ENCODE data around the gene ZG16B.
A peak's percentile ranks its signal among the peaks of the same experiment; 100 is the strongest.

ZG16B gene

DNA sequence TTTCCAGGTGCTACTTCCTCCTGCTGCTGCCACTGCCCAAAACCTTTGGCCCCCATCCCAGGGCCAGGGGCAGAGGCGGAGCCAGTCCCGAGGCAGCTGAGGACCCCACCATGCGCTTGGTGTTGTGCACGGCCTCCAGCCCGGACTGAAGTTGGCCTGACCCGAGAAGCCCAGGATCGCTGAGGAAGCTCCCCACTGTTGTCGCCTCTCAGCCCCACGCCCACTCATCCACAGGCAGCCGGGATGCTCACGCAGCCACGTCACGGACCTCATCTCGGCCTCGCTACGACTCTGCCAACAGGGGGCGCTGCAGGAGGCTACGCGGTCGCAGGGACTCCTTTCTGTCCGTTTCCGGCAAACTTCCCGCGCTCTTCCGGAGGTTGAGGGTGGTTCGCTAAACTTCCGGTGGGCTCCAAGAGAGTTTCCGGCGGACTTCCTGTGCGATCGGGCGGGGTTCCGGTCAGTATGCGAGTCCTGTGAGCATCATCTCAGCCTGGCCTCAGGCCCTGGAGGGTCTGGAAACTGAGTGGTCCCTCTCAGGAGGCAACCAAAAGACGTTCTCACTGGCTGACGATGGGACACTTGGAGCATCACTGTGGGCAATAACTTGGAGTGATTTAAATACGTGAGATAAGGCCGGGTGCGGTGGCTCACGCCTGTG is 12.4 kb downstream of the ZG16B start:
- peak; percentile 39 to 53 for DNase-seq (ENCODE audit: extremely low read depth in 1 of 2, low read depth in 1 of 2)

- DNase-seq (ENCODE audit: extremely low read depth in 1 of 2, low read depth in 1 of 2) = no peak
Measured at GRCh38 chr16:2843526-2843925, 13.4 kb downstream of the ZG16B start.

DNA sequence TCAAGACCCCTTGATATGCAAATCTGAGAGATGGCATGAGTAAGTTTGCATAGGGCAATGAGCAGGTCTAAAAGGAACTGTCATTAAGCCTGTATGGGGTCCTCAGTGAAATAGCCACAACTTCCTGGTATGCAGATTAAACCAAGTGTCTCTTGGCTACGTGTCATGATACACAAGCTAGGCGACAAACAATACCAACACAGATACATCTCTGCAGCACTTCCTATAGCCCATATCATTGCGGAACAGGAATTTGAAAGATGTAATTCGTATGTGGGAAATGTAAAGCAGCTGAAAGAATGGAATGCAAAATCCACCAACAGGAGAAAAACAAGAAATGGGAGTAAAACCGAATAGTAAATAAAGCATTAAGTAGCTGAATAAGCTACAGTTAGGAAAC is 15.0 kb downstream of the ZG16B start:
- no peak for DNase-seq (ENCODE audit: extremely low read depth in 1 of 2, low read depth in 1 of 2)

DNA sequence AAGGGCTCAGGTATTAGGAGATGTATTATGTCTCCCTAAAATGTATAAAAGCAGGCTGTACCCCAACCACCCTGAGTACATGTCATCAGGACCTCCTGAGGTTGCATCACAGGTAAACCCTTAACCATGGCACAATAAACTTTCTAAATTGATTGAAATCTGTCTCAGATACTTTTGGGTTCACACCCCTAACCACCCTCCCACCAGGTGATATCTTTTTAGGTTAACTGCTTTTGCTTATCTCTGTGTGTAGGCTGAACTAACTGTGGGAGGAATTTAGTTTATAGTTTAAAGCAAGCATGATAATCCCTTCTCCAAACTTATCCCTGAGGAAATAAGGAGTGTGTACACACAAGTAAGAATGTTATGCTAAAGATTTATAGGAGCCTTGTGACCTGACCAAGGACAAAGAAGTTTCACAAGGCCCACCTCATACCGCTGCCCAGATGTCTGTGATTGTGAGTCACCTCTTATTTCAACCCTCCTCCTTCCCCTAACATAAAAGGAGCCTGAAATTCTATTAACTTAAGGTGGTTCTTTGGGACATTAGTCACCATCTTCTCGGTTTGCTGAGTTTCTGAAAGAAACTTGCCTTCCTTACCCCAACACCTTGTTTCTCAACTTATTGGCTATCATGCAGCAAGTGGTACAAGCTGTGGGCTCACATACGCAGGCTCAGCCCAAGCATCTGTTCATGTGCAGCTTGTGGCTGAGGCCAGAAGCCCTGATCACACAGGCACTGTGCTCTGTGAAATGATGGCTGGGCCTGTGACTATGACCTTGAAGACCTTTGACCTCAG is 16.6 kb downstream of the ZG16B start:
- DNase-seq (ENCODE audit: extremely low read depth in 1 of 2, low read depth in 1 of 2) = no peak

- DNase-seq (ENCODE audit: extremely low read depth in 1 of 2, low read depth in 1 of 2) = no peak
Measured at GRCh38 chr16:2848933-2849725, 19.0 kb downstream of the ZG16B start.

GRCh38 chr16:2852003-2852730 is 22.1 kb downstream of the ZG16B start:
- DNase-seq (ENCODE audit: extremely low read depth in 1 of 2, low read depth in 1 of 2) = no peak

GRCh38 chr16:2852731-2853507 is 22.8 kb downstream of the ZG16B start:
- DNase-seq (ENCODE audit: extremely low read depth in 1 of 2, low read depth in 1 of 2) = no peak

DNA sequence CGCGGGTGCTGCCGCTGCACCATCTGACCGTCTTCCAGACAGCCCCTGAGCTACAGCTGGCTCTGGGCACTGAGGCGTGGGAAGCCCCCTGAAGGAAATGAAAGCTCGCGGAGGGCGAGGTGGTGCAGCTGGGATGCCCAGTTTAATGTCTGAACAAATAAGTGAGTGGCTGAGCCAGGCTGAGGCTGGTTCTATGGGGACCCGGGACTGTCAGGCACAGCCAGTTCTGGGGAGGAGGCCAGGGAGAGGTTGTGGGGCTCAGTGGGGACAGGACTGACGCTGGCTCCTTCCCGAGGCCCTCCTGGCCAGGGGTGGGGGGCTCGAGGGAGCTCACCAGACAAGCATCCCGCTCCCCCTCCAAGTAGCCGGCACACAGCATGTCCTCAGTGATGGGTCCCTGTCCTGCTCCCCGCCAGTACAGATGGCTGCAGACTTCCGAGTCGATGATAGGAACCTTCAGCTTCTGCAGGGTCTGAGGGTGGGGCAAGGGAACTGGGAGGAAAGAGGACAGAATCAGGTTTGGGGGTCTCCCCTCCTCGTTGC is 23.5 kb downstream of the ZG16B start:
- no peak for DNase-seq (ENCODE audit: extremely low read depth in 1 of 2, low read depth in 1 of 2)

DNA sequence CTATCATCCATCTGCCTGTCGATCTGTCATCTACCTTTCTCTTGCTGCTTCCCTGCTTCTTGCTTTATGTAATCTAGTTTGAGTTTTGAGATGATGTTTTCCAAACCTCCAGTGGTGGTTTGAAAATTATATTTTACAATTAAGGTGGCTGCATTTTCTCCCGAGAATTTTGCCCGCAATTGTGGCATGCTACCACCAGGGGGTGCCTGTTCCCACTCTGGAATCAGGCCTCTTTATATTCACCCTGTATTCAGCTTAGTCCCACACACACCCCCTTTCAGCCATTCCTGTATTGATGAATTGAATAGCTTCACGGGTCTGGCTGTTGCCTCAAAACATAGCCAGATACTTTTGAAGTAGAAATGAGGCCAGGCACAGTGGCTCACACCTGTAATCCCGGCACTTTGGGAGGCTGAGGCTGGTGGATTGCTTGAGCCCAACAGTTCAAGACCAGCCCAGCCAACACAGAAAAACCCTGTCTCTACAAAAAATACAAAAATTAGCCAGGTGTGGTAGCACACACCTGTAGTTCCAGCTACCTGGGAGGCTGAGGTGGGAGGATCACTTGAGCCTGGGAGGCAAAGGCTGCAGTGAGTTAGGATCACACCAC is 24.7 kb downstream of the ZG16B start:
- no peak for DNase-seq (ENCODE audit: extremely low read depth in 1 of 2, low read depth in 1 of 2)

GRCh38 chr16:2855536-2855935 is 25.4 kb downstream of the ZG16B start:
- DNase-seq (ENCODE audit: extremely low read depth in 1 of 2, low read depth in 1 of 2) = no peak

GRCh38 chr16:2856061-2856670 is 26.1 kb downstream of the ZG16B start:
- DNase-seq (ENCODE audit: extremely low read depth in 1 of 2, low read depth in 1 of 2) = no peak

DNA sequence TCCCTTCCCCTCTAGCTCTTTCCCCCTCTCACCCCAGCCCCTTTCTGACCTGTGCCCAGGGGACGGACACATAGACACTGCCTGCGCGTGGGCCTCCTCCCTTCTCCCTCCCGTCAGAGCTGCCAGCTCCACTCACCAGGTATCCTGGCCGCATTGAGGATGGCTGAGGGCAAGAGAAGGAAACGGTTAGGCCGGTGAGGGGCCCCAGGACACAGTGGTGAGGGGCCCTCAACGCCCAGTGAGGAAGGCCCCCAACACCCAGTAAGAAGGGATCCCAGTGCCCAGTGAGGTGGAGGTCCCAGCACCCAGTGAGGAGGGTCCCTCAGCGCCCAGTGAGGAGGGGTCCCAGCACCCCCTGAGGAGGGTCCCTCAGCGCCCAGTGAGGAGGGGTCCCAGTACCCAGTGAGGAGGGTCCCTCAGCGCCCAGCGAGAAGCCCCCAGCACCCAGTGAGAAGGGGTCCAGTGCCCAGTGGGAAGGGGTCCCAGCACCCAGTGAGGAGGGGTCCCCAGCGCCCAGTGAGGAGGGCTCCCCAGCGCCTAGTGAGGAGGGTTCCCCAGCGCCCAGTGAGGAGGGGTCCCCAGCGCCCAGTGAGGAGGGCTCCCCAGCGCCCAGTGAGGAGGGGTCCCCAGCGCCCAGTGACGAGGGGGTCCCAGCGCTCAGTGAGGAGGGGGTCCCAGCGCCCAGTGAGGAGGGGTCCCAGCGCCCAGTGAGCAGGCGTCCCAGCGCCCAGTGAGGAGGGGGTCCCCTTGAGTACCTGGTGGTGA is 26.8 kb downstream of the ZG16B start:
- no peak for DNase-seq (ENCODE audit: extremely low read depth in 1 of 2, low read depth in 1 of 2)

DNA sequence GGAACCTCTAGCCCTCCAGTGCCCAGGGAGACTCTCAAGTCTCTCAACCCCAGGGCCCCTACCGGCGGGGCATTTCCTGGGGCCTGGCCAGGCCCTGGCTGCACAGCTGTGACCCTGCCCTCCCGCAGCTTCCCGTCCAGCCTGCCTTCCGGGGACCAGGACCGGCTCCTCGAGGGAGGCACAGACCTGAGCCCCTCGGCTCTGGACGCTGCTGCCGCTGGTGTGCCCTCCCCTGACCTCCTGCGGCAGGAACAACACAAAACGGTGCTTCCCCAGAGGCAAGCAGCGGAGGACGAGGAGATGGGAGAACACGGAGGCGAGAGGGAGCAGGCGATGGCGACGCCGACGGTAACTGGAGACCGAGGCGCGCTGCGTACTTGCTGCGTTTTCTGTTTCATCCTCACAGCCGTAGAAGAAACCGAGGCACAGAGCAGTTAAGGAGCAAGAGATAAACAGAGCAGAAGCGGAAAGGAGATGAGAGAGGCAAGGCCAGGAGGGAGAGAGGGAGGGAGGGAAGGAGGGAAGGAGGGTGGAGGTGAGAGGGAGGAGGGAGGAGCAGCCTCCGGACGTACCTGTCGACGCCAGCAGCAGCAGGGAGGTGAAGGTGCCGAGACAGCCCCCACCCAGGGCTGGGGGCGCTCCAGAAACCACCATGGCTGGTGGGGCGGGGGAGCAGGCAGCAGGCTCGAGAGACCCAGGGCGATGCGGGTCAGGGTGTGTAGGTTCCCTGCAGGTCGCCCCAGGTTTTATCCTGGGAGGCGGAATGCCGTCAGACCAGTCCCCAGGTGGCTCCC is 27.5 kb downstream of the ZG16B start, which contains the start of gene PRSS22:
Gene PRSS22, minus strand, starts transcription at position 720 of the 794 bp plus-strand sequence. Its CDS starts 66 bp downstream, at position 654.
- no peak for DNase-seq (ENCODE audit: extremely low read depth in 1 of 2, low read depth in 1 of 2)

GRCh38 chr16:2858245-2859025 is 28.3 kb downstream of the ZG16B start:
- DNase-seq (ENCODE audit: extremely low read depth in 1 of 2, low read depth in 1 of 2) = no peak

GRCh38 chr16:2859686-2860265 is 29.7 kb downstream of the ZG16B start:
- no peak for DNase-seq (ENCODE audit: extremely low read depth in 1 of 2, low read depth in 1 of 2)

DNA sequence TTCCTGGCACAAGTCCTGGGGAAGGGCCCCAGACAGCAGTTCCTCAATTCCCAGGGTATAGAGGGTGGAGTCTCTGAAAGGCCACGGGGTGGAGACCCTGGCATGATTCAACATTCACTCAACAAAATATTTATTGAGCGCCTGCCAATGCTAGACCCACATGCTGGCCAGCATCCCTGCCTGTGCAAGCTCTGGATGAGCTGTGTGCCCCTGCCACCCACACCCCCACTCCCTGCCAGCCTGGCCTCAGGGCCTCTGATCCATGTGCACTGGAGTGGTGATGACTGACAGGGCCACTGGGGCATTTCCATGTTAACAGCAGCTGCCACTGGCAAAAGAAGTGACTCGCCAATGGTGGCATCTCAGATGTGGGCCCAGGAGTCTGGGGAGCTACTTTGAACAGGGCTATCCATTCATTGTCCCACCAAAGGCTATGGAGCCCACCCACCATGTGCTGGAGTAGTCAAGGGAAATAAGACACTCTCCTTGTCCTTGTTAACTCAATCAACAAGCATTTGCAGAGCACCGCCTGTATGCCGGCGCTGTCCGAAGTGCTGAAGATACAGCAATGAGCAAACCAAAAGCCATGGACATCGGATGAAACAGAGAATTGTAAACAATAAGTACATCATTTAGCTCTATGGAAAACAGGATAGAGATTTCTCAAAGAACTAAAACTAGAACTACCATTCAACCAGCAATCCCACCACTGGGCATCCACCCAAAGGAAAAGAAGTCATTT is 30.9 kb downstream of the ZG16B start:
- DNase-seq (ENCODE audit: extremely low read depth in 1 of 2, low read depth in 1 of 2) = no peak

All from activated CD8-positive, alpha-beta memory T cell treated with anti-CD3 and anti-CD28 coated beads for 1 hour (primary cell).